Smooth muscle cell (in vitro differentiated cells): Measurements from ENCODE around the gene NDUFS4. TPM values are rescaled to one million over a fixed set of nuclear protein-coding genes. Genes with fewer than 3 reads are reported as not detected.

Source experiments
- DNase-seq: peaks from one replicate; lab custom pipeline; 2025; ENCODE audit not compliant: unreplicated experiment; lab: John Stamatoyannopoulos, UW
- H2AFZ ChIP-seq: fragments of 200-600 bp; sonication (generic); 2 replicates; pipeline ENCODE4 v1.6.0; 2016; ENCODE audit warnings: antibody characterized with exemption, low read depth, mild to moderate bottlenecking
- H3F3A ChIP-seq: fragments of 200-600 bp; sonication (generic); 2 replicates; pipeline ENCODE4 v1.6.0; 2017; ENCODE audit warnings: antibody characterized with exemption, low read depth
- H3K27ac ChIP-seq: fragments of 200-600 bp; sonication (generic); 2 replicates; pipeline ENCODE4 v1.5.1; 2016; ENCODE audit warnings: low read depth, mild to moderate bottlenecking
- H3K27me3 ChIP-seq: fragments of 200-600 bp; sonication (generic); 2 replicates; pipeline ENCODE4 v1.6.1; 2016; ENCODE audit warnings: low read depth, mild to moderate bottlenecking
- H3K36me3 ChIP-seq: fragments of 200-600 bp; sonication (generic); 2 replicates; pipeline ENCODE4 v1.5.1; 2016; ENCODE audit warnings: low read depth
- H3K4me1 ChIP-seq: fragments of 200-600 bp; sonication (generic); 2 replicates; pipeline ENCODE4 v1.5.1; 2016; ENCODE audit warnings: low read depth
- H3K4me2 ChIP-seq: fragments of 200-600 bp; sonication (generic); 2 replicates; pipeline ENCODE4 v1.6.0; 2016; ENCODE audit warnings: mild to moderate bottlenecking
- H3K4me3 ChIP-seq: fragments of 200-600 bp; sonication (generic); 2 replicates; pipeline ENCODE4 v1.5.1; 2016; ENCODE audit warnings: mild to moderate bottlenecking
- H3K79me2 ChIP-seq: fragments of 200-600 bp; sonication (generic); 2 replicates; pipeline ENCODE4 v1.6.0; 2016; ENCODE audit warnings: low read depth, mild to moderate bottlenecking
- H3K9ac ChIP-seq: fragments of 200-600 bp; sonication (generic); 2 replicates; pipeline ENCODE4 v1.6.0; 2016; ENCODE audit warnings: low read depth
- H3K9me3 ChIP-seq: fragments of 200-600 bp; sonication (generic); replicated peaks from 2 replicates; pipeline ENCODE4 v1.5.1; 2016; ENCODE audit warnings: low read depth
- H4K20me1 ChIP-seq: fragments of 200-600 bp; sonication (generic); 2 replicates; pipeline ENCODE4 v1.6.0; 2016; ENCODE audit warnings: low read depth
- WGBS: methylation state at CpG from one replicate; pipeline ENCODE4 v1.1.7; 2016; ENCODE audit warnings: low lambda C conversion rate; 5-methylcytosine and 5-hydroxymethylcytosine counted together
- polyA plus RNA-seq: library from polyadenylated mRNA; unstranded; fragments of >200 nt; fragmentation: Nextera tagmentation; extraction: Ambion mirVana; gene quantifications from 2 replicates; pipeline ENCODE4 v1.2.1, GENCODE V29; 2016
- total RNA-seq: library from RNA; depleted of rRNA; stranded (reverse); fragments of >200 nt; gene quantifications from 2 replicates; pipeline ENCODE4 v1.2.3, GENCODE V29; 2014
- TF ChIP-seq, protein P1 (sequence below): fragments of 200-600 bp; sonication (generic); IDR thresholded peaks from 2 replicates; pipeline ENCODE4 v1.5.1; 2017; ENCODE audit warnings: borderline replicate concordance, mild to moderate bottlenecking, antibody characterized with exemption; ENCODE audit not compliant: insufficient read depth, poor library complexity, severe bottlenecking

NDUFS4 gene
- total and polyA plus RNA-seq, 2 experiments from 2014 or later, result 182 to 218 TPM

DNA sequence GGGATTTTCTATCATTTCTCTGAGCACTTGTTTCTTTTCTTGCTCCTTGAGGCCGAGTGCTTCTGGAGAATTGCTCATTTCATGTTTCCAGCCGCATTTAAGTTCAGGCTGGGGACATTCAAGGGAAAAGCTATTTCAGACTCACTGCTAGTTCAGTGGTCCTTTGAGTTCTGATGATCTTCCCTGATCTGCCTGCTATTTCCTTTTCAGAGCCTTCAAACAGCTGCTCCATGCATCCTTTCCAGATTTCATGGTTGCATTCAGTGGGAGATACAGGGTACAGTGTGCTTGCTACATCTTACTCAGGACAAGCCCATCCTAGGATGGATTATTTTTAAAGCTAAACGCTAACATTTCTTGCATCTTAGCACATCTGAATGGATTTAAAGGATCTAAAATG lies 14.7 kb downstream of the NDUFS4 start:
- peaks cover 100% of the 10 kb centered on the region for H4K20me1 ChIP-seq
- no peak overlapping the region for H3K4me2 ChIP-seq
- peaks cover 97% of the 10 kb centered on the region for H3K79me2 ChIP-seq
- no peak overlapping the region for H3K9ac ChIP-seq
- H3K27me3 ChIP-seq, result no peaks in the 10 kb centered on the region
- TF ChIP-seq, protein P1, sequence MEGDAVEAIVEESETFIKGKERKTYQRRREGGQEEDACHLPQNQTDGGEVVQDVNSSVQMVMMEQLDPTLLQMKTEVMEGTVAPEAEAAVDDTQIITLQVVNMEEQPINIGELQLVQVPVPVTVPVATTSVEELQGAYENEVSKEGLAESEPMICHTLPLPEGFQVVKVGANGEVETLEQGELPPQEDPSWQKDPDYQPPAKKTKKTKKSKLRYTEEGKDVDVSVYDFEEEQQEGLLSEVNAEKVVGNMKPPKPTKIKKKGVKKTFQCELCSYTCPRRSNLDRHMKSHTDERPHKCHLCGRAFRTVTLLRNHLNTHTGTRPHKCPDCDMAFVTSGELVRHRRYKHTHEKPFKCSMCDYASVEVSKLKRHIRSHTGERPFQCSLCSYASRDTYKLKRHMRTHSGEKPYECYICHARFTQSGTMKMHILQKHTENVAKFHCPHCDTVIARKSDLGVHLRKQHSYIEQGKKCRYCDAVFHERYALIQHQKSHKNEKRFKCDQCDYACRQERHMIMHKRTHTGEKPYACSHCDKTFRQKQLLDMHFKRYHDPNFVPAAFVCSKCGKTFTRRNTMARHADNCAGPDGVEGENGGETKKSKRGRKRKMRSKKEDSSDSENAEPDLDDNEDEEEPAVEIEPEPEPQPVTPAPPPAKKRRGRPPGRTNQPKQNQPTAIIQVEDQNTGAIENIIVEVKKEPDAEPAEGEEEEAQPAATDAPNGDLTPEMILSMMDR, result no peak
- no peak overlapping the region for H3K27ac ChIP-seq
- no peak for DNase-seq
- H3K9me3 ChIP-seq, result no peaks in the 10 kb centered on the region
- H3K4me3 ChIP-seq, result no peak overlapping the region
- no peaks in the 10 kb centered on the region for H3K36me3 ChIP-seq
- no peaks in the 10 kb centered on the region for H3K4me1 ChIP-seq
- no peaks in the 10 kb centered on the region for H3F3A ChIP-seq
- no peak overlapping the region for H2AFZ ChIP-seq
- WGBS, result 88% methylated on average over 3 of the region's 3 CpGs

- peaks cover 100% of the 10 kb centered on the region for H4K20me1 ChIP-seq
These were observed 15.4 kb downstream of the NDUFS4 start for GRCh38 chr5:53575831-53576230.

GRCh38 chr5:53576674-53577073 lies 16.2 kb downstream of the NDUFS4 start:
- Histone ChIP-seq H3K27ac (no peak overlapping the region), H3K27me3 (no peaks in the 10 kb centered on the region), H3K36me3 (no peaks in the 10 kb centered on the region), H3K4me1 (no peaks in the 10 kb centered on the region), H3K9me3 (no peaks in the 10 kb centered on the region), H3K4me2 (no peak overlapping the region), H3K9ac (no peak overlapping the region), H4K20me1 (peaks cover 100% of the 10 kb centered on the region), H3K79me2 (peaks cover 97% of the 10 kb centered on the region), H2AFZ (no peak overlapping the region), H3K4me3 (no peak overlapping the region), H3F3A (no peaks in the 10 kb centered on the region)
- TF ChIP-seq, protein P1, result no peak
- 93% methylated on average over 2 of the region's 2 CpGs for WGBS
- DNase-seq, result no peak

More at GRCh38 chr5:53575831-53576230, 15.4 kb downstream of the NDUFS4 start:
- Histone ChIP-seq H3K27ac (no peak overlapping the region), H3K79me2 (peaks cover 97% of the 10 kb centered on the region), H3K27me3 (no peaks in the 10 kb centered on the region), H3K9me3 (no peaks in the 10 kb centered on the region), H3K9ac (no peak overlapping the region), H3K4me3 (no peak overlapping the region), H3K4me2 (no peak overlapping the region), H3K4me1 (no peaks in the 10 kb centered on the region), H3K36me3 (no peaks in the 10 kb centered on the region), H2AFZ (no peak overlapping the region), H3F3A (no peaks in the 10 kb centered on the region)
- TF ChIP-seq, protein P1, result no peak
- DNase-seq, result no peak

DNA sequence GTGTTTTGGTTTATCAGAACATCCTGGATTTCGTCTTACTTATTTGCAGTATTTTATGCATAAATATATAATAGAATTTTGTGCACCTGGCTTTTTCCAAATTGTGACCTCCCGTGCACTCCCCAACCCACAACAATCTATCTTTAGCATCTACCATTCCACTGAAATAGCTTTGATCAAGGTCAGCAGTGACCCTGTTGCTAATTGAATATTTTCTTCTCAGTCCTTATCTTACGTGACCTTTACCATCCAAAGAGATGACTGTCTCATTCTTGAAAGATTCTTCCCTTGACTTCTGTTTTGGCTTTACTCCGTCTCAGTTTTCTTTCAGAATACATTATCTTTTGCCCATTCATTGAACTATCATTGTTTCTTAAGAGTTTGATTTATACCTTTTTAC lies 18.4 kb downstream of the NDUFS4 start:
- Histone ChIP-seq H3K79me2 (peaks cover 98% of the 10 kb centered on the region), H3K27me3 (no peaks in the 10 kb centered on the region), H3K27ac (no peak overlapping the region), H3K9me3 (no peaks in the 10 kb centered on the region), H3K4me1 (no peaks in the 10 kb centered on the region), H3K36me3 (no peaks in the 10 kb centered on the region), H3F3A (no peaks in the 10 kb centered on the region), H2AFZ (no peak overlapping the region), H3K4me2 (no peak overlapping the region), H3K4me3 (no peak overlapping the region), H4K20me1 (peaks cover 99% of the 10 kb centered on the region), H3K9ac (no peak overlapping the region)
- DNase-seq, result no peak
- WGBS, result 80% methylated on average over 4 of the region's 4 CpGs
- TF ChIP-seq, protein P1, result no peak
